ENCODE results near the gene IGF2.

IGF2 gene

DNA sequence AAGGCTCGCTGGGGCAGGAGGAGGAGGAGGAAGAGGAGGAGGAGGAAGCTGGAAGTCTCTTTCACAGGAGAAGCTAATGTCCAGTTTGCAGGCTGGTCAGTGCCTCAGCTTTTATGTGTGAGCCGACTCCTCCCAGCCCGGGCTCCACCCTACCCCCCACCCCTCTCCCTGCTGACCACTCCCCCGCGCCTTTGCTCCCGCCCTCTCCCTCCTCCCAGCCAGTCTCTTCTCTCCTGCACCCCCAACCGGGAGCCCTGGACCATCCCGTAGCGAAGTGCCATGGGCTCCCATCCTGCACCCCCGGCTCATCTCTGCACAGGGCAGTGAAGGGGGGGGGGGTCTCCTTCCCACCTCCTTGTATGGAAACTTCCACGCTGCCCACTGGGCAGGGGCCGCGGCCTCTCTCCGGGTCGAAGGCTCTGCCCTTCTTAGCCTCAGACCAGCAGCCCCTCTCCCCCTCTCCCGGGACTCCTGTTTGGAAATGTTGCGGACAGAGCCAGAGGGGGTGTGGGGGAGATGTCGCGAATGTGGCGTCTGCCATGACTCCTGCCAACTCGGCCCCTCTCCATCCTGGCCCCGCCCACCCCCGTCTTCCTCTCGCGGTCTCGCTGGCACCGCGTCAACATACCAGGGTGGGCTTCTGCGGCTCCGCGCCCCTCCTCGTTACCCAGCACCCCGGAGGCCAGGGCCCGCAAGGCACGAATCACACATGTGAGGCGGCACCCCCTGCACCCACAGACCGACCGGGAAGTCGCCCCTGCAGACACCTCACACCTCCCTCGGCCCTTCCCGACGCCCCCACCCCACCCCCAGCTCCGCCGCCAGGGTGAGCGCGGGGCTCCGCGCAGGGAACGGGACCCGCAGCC is 1.8 kb downstream of the IGF2 start:
- DNase-seq (ENCODE audit: extremely low read depth in 1 of 2, low read depth in 1 of 2): no peak

DNA sequence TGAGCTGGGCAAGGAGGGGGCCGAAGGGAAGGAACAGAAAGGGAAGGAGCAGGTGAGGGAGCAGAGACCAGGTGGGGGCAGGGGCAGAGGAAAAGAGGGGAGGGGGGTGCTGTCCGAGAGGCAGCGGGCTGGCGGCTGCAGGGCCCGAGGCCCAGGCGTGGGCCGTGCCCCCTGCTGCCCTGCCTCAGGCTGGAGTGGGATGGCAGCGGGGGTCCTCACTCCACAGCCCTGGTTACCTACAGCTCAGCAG is 2.3 kb downstream of the IGF2 start:
- DNase-seq (ENCODE audit: extremely low read depth in 1 of 2, low read depth in 1 of 2): no peak

DNA sequence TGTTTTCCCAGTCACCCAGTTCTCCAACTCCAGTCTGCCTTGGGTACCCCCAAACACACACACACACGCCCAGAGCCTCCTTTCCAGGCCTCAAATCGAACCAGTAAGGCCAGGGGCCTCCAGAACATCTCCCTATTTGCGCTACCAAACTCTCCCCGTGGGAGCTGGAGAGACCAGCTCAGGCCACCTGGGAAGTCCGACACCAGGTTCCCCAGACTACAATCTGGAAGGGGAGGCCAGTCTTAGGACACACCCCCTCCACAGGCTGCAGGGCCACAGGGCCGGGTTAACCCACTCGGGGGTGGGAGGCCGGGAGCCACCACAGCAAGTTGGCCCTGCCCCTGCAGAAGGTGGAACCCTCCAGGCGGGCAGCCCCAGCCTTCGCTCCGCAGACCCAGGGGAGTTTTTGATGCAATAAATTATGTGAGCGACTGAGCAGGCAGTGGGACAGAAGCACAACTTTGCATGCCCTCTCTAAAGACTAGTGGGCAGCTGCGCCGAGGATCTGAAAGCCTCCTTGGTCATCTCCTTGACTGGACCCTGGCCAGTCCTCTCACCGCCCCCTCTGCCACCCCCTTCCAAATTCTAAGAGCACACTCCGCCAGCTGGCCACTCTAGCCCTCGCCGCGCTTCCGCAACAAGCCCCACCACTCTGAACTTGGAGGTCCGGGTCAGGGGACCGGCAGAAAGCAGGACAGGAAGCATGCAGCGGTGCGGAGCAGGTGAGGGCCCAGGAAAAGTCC is 2.8 kb downstream of the IGF2 start:
- no peak for DNase-seq (ENCODE audit: extremely low read depth in 1 of 2, low read depth in 1 of 2)

DNA sequence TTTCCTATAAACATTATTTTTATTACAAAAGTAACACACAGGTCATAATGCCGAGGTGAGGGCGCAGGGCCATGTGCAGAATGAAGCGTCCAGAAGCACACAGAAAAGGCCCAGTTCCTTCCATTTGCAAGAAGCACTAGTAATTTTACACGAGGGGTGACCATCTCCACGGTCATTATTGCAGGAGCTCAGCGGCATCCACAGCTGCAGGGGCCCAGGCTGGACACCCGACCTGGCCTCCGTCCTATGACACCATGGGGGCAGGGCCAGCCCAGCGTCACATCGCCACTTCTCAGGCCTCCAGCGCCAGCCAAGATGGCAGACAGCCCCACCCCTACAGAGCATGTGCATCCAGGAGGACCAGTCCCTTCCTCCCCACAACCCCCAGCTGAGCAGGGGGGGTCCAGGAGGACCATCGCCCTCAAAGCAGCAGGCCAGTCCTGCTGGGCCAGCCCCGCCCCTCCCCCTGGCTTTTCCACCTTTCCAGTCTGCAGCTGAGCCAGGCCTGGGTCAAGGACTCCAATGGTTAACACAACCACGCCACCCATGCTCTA is 3.5 kb downstream of the IGF2 start:
- DNase-seq (ENCODE audit: extremely low read depth in 1 of 2, low read depth in 1 of 2): no peak

DNA sequence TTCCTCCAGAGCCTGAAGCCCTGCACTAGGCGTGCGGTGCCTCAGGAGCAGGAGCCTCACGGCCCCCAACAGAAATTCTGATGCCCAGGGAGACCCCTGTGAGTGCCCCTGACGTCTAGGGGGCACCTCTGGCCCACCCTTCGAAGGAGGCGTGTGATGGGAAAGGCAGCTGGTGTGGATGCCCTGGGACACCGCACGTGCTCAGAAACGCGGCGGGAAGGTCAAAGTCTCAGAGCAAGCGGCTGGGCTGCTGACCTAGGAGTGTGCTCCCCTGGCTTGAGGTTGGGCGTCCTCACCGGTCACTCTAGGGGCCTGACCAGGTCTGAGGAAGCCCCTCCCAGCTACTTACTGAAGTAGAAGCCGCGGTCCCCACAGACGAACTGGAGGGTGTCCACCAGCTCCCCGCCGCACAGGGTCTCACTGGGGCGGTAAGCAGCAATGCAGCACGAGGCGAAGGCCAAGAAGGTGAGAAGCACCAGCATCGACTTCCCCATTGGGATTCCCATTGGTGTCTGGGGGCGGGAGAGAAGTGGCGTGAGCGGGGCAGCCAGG is 4.1 kb downstream of the IGF2 start:
- no peak for DNase-seq (ENCODE audit: extremely low read depth in 1 of 2, low read depth in 1 of 2)

DNA sequence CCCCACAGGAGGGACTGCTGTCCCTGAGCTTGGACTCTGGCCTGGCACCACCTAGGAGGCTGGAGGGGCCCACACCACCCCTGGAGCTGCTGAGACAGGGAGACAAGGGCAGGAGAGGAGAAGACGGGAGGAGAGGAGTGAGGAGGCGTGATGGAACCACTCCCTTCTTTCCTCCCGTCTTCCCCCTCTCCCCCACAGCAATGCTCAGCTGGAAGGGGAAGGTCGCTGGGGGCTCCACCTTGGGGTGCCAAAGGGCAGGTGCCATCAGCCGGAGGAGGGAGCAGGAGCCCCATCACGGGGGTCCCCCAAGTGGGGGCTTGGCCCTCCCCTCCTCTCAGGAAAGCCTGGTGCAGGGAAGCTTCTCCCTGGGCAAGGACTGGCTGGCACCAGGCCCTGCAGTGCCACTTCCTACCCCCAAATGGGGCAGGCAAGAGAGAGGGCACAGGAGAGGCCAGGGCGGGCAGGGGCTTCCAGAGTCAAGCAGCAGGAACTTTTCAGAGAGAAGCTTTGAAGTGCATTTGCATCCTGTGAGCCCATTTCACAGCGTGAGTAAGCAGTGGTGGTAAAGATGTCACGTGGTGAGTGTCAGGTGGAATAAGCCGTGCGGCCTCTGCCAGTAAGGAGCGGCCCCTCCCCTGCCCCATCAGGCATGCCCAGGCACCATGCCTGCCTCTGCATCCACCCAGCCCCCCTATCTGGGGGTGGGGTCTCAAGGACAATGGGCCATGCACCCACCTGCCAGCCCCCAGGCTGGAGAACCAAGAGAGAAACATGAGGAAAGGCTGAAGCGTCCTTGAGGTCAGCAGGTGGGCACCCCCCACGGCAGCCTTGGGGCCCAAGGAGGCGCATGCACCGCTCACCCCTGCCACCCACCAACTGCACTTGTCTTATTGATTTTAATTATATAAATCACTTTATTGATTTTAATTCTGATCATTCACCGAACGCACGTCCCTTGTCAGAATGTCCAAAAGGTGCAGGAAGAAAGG is 4.9 kb downstream of the IGF2 start:
- no peak for DNase-seq (ENCODE audit: extremely low read depth in 1 of 2, low read depth in 1 of 2)

DNA sequence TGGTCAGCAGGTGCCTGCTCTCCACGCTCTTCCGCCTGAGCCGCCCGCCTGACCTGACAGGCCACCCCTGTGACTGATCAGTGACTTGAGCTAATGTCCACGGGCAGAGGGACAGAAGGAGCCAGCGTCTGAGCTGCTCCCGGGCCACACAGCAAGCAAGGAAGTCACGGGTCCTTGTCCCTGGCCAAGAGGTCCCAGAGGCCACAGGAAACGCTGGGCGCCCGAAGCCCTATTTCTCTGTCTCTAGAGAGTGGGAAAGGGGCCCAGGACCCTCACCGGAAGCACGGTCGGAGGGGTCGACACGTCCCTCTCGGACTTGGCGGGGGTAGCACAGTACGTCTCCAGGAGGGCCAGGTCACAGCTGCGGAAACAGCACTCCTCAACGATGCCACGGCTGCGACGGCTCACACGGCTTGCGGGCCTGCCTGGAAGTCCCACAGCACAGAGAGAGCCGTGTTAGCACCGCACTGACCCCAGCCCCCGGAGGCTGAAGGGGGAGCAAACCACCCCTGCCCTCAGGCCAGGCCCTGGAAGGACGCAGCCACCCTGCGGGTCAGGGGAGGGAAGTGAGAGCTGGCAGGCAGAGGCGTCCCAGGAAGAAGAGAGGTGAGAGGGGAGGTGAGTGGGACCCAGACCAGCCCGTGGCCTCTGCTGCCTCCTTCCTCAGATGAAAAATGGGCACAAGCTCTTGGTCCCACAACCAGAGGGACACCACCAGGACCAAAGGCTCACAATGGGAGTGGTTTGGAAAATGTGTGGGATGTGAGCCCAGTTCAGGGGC is 5.8 kb downstream of the IGF2 start:
- no peak for DNase-seq (ENCODE audit: extremely low read depth in 1 of 2, low read depth in 1 of 2)

DNA sequence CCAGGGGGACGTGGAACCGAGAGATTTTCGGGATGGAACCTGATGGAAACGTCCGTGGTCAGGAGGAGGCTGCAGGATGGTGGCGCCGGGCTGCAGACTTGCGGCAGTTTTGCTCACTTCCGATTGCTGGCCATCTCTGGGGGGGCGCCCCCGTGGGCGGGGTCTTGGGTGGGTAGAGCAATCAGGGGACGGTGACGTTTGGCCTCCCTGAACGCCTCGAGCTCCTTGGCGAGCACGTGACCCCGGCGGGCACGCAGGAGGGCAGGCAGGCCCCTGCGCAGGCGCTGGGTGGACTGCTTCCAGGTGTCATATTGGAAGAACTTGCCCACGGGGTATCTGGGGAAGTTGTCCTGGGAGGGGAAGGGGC is 6.3 kb downstream of the IGF2 start:
- DNase-seq (ENCODE audit: extremely low read depth in 1 of 2, low read depth in 1 of 2): no peak

DNA sequence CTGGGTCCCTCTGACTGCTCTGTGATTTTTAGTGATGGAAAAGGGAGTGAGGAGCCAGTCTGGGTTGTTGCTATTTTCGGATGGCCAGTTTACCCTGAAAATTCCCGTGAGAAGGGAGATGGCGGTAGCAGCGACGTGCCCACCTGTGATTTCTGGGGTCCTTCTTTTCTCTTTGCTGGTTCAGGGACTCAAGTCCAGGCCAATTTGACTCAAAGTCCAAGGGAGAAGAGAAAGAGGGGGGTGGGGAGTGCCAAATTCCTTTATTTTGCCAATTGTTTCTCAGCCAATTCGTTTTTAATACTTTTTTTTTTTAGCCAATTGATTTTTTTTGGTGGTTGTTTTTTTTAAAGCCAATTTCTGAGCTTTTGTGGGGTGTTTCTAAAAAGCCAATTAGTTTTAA is 6.9 kb downstream of the IGF2 start:
- DNase-seq (ENCODE audit: extremely low read depth in 1 of 2, low read depth in 1 of 2): no peak

DNA sequence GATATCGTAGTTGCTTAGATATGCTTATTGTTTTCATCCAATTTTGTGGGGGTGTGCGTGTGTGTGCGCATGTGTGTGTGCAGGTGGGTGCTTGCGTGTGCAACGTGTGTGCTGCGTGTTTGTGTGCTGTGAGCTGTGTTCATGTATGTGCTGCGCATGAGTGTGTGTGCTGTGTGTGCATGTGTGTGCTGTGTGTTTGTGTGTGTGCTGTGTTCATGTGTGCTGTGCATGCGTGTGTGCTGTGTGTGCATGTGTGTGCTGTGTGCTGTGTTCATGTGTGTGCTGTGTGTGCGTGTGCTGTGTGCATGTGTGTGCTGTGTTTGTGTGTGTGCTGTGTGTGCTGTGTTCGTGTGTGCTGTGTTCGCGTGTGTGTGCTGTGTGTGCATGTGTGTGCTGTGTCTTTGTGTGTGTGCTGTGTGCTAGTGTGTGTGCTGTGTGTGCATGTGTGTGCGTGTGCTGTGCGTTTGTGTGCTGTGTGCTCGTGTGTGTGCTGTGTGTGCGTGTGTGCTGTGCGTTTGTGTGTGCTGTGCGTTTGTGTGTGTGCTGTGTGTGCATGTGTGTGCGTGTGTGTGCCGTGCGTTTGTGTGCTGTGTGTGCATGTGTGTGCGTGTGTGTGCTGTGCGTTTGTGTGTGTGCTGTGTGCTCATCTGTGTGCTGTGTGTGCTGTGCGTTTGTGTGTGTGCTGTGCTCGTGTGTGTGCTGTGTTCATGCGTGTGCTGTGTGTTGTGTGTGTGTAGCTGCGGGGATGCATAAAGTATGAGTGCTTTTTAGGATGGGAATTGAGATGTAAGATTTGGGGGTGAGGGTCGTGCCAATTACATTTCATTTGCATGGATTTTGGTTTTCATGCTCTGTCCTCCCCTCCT is 7.6 kb downstream of the IGF2 start:
- no peak for DNase-seq (ENCODE audit: extremely low read depth in 1 of 2, low read depth in 1 of 2)

DNA sequence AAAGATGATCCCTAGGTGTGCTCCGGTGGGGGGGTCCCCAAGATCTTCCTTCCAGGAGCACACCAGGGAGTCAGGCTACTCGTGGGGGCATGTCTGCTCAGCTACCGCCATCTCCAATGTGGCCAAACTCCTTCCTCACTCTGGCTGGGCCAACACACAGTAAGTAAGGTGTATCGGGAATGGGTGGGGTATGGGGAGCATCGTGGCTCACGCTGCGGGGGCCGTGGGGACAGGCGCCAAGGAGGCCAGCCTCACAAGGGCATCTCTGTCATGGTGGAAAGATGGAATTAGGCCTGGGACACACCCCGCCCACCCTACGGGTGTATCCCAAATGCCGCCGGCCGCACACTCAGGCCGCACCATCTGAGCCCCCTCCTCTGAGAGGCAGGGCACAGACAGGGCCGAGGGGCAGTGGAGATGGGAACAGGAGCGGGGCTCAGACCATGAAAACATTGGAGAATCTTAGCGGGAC is 8.3 kb downstream of the IGF2 start:
- no peak for DNase-seq (ENCODE audit: extremely low read depth in 1 of 2, low read depth in 1 of 2)

DNA sequence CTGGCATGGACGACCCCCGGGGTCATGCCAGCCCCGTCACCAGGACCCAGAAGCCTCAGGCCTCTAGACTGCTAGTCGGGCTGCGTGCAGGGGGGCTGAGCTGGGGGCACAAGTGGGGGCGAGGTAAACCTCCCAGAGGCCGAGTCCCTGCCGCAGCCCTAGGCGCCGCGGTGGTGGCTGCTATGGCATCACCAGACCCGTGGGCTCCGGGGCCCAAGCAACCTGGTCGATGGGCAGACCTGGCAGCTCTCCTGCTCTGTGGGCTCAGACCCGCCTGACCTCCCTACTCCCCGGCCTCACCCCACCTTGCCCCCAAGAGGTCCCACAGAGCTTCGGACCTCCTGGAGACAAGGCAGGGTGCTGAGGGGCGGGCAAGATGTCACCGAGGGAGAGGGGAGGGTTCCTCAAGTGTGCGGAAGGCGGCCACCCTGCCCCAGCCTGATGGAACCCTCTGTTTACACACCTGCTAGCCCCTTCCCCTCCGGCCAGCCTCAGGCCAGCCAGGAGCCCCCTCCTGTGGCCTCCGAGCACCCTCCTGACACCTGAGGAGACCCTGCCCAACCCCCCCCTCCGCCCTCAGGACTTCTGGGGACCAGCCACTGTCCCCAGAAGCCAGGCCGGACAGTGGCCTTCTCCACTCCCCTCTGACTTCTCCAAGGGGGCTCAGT is 9.4 kb downstream of the IGF2 start:
- no peak for DNase-seq (ENCODE audit: extremely low read depth in 1 of 2, low read depth in 1 of 2)

DNA sequence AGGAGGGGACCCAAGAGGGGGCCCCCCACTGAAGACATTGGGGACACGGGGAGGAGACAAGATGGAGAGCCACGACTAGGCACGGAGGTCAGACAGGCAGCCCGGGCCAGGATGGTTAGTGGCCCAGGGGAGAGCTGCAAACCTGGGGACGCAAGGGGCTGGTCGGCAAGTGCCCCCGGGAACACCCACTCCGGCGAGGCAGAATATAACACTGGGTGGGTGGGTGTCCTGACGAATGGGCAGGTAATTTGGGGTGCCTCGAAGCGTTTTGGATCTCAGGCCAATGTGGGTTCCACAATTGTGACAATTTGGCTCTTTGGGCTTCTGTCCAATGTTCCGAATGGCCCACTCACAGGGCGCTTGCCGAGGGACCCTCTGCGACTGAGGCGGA is 9.9 kb downstream of the IGF2 start:
- no peak for DNase-seq (ENCODE audit: extremely low read depth in 1 of 2, low read depth in 1 of 2)

DNA sequence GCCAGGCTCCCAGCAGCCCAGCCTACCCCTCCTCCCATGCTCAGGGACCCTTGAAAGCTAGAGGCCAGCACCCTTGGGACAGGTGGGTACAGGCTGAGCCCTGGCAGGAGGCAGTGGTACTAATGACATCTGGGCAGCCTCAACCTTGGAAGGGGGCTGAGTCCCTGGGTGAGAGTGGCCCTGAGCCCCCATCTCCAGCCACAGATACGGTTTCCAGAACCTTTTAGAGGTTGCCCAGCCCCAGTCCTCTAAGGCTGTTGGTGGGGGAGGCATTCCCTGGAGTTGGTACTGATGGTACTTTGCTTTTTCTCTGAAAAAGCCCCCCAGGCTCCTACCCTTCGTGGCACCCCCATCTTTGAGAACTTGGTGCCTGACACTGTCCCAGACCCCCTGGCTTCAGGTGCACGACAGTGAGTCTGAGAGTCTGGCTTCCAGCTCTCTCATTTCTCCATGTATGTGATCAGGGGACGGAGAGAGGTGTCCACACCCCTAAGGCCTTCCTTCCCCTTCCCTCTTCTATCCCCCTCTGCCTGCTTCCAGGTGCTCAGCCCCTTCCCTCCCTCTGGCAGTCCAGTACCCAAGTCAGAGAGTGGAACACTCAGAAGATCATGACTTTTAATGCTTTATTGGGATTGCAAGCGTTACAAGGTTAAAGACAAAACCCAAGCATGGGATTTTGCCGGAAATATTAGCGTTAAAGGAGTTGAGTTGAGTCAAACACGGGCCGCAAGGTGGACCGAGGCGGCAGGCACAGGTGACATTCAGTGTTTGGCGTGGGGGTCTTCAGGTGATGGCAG is 10.5 kb downstream of the IGF2 start:
- no peak for DNase-seq (ENCODE audit: extremely low read depth in 1 of 2, low read depth in 1 of 2)

DNA sequence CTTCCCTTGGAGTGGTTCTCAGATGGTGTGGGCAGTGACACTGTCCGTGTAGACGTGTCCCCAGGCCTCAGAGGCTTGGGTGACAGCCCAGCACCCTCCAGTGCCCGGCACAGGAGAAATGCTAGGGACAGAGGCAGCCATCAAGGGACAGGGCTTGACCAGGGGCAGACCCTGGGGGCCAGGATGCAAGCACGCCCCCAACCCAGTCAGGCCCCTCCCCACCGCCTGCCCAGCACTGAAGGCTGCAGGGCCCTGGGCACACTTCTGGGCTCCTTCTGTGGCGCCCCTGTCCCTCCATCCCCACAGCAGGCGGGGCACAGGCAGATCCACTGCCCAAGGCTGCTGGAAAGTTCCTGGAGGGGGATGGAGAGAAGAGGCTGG is 11.1 kb downstream of the IGF2 start:
- no peak for DNase-seq (ENCODE audit: extremely low read depth in 1 of 2, low read depth in 1 of 2)

DNA sequence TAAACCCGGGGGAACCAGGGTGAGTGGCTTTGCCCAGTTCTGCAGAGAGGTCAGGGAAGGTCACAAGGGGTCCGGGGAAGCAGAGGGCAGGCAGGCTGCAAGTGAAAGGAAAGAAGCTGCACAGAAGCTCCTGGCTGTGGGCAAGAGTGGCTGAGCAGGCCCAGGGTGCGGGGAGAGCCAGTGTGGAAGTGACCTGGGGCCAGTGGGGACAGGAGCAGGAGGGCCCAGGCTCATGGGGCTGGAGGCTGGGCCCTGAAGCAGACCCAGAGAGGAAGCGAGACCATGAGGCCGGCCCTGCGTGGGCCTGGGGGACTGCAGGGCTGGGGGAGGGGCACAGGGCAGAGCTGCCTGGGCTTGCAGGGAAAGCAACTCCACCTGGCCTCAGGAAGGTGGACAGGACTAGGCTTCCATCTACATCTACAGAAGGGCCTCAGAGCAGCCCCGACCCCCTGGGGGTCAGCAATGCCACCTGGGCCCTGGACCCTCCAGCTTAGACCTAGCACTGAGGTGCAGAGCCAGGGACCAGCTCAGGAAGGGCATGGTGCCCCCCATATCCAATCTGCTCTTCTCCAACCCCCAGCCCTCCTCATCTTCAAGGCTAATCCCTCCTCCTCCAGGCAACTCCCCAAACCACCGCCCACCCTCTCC is 11.6 kb downstream of the IGF2 start:
- DNase-seq (ENCODE audit: extremely low read depth in 1 of 2, low read depth in 1 of 2): no peak

DNA sequence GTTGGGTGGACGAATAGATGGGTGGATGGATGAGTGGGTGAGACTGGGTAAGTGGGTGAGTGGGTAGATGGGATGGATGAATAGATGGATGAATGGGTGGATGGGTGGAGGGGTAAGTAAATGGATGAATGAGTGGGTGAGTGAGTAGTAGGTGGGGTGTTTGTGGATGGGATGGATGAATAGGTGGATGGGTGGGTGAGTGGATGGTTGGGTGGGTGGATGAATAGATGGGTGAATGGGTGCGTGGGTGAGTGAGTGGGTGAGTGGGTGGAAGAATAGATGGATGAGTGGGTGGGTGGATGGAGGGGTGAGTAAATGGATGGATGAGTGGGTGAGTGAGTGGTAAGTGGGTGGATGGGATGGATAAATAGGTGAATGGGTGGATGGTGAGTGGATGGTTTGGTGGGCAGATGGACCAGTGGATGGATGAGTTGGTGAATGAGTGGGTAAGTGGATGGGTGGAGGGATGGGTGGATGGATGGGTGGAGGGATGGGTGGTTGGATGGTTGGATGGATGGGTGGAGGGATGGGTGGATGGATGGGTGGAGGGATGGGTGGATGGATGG is 12.6 kb downstream of the IGF2 start:
- no peak for DNase-seq (ENCODE audit: extremely low read depth in 1 of 2, low read depth in 1 of 2)
